ENCODE results near the gene DERA. TPM values are rescaled to one million over a fixed set of nuclear protein-coding genes. Genes with fewer than 3 reads are reported as not detected.

DERA gene
- total and polyA plus RNA-seq, 2 of the 8 experiments (the other 6 are each of a cell fraction or from before 2014, with no cell fraction given) = 13.1 to 17.1 TPM

DNA sequence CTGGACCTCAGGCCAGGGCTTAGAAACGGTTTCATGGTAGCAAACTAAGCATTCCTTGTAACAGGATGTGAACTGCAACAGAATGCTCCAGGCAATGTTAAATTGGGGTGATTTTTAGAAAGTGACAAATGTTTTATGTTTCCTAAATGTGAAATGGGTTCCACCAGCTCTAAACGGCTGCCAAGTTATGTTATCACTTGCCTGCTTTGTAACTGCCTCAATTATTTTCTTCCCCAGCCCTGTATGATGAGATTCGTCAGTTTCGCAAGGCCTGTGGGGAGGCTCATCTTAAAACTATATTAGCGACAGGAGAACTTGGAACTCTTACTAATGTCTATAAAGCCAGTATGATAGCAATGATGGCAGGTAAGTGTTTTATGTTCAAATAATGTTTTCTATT, 70.9 kb downstream of the DERA start (continued):
- TF ChIP-seq MAFK (IDR thresholded peaks at IDR 0.05; ENCODE audit: low read depth, low read length) (no peak), SP2 (IDR thresholded peaks at IDR 0.05; ENCODE audit: low read length) (no peak)
